Spleen (tissue), 7 donors: ENCODE measurements around the gene DAB2IP.
A peak's percentile ranks its signal among the peaks of the same experiment; 100 is the strongest.

Source experiments
- POLR2A ChIP-seq, 3 donors: fragments of 450-650 bp; IDR thresholded peaks; one replicate each; pipeline ENCODE4 v1.5.1; 2017; ENCODE audit warnings: antibody characterized with exemption in 3 of 3, mild to moderate bottlenecking in 1 of 3
- POLR2AphosphoS5 ChIP-seq, 3 donors: sonication (generic); formaldehyde crosslinking; IDR thresholded peaks; one replicate each; pipeline ENCODE4 v1.5.1; 2017; ENCODE audit warnings: antibody characterized with exemption in 3 of 3
- TF ChIP-seq, protein P1 (sequence below), 11 experiments: fragments of 200-600 bp in 7 of 11; fragments of 450-650 bp in 4 of 11; sonication (generic) in 4 of 11; IDR thresholded peaks in 8 of 11; conservative IDR thresholded peaks in 3 of 11; 1 replicate in 7 of 11; 2 replicates in 4 of 11; pipeline versions ENCODE4 v1.4.0 to v1.8.0; 2016 to 2021; ENCODE audit warnings: antibody characterized with exemption in 11 of 11, inconsistent platforms in 4 of 11, mild to moderate bottlenecking in 1 of 11
- donor health status: DM: no; HTN: no; CAD: no; lungs with moderate emphysema.
- donor health status: DM: no; HTN: no; CAD: no.
- donor health status: DM: no; HTN: no; CAD: no.

DNA sequence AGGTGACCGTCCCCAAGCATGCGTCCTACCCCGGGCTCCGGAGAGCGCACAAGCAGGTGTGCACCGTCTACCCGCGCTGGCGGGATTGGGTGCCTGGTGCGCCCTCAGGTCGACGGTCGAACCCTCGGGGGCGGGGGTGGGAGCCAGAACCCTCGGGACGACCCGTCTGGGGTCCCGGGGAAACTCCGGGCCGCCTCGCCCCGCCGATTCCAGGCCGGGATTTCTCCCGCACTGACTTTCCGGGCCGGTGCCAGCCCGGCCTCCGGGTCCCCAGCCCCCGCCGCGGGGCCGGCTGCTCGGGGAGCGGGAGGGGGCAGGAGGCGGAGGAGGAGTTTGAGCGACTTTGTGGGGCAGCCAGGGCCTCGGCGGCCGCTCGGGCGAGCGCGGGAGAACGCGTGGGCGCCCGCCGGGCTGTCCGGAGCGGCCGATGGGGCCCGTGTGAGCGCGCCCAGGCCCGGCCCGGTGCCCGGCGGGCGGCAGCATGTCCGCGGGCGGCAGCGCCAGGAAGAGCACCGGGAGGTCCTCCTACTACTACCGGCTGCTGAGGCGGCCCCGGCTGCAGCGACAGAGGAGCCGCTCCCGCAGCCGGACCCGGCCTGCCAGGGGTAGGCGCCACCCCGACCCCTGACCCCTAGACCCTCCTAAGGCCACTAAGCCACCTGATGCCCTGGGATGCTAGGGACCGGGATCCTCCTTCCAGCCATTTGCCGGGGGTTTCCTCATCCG, at the start of gene DAB2IP:
- TF ChIP-seq, protein P1, sequence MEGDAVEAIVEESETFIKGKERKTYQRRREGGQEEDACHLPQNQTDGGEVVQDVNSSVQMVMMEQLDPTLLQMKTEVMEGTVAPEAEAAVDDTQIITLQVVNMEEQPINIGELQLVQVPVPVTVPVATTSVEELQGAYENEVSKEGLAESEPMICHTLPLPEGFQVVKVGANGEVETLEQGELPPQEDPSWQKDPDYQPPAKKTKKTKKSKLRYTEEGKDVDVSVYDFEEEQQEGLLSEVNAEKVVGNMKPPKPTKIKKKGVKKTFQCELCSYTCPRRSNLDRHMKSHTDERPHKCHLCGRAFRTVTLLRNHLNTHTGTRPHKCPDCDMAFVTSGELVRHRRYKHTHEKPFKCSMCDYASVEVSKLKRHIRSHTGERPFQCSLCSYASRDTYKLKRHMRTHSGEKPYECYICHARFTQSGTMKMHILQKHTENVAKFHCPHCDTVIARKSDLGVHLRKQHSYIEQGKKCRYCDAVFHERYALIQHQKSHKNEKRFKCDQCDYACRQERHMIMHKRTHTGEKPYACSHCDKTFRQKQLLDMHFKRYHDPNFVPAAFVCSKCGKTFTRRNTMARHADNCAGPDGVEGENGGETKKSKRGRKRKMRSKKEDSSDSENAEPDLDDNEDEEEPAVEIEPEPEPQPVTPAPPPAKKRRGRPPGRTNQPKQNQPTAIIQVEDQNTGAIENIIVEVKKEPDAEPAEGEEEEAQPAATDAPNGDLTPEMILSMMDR (IDR thresholded peaks at IDR 0.05 in 8 of 11, conservative IDR thresholded peaks at IDR 0.05 in 3 of 11) = no peak
- TF ChIP-seq POLR2A (IDR thresholded peaks at IDR 0.05) (no peak), POLR2AphosphoS5 (IDR thresholded peaks at IDR 0.05) (peak in 2 of 3 donors; percentile 68 to 75)
